GM12874 (cell line): ENCODE data around the gene ACOT12.
A peak's percentile ranks its signal among the peaks of the same experiment; 100 is the strongest.

Experiments
- CTCF ChIP-seq: IDR thresholded peaks from 2 replicates; pipeline ENCODE4 v1.5.1; 2011; ENCODE audit warnings: low read depth, mild to moderate bottlenecking, control low read depth, low read length, moderate library complexity; ENCODE audit not compliant: insufficient read depth

The ACOT12 gene

GRCh38 chr5:81426359-81427030 lies 32.6 kb upstream of the ACOT12 start:
- TF ChIP-seq CTCF, result no peak

GRCh38 chr5:81425569-81425968 lies 31.6 kb upstream of the ACOT12 start:
- peak; percentile 20; the same call in 1 of the 2 replicates for TF ChIP-seq CTCF

GRCh38 chr5:81424728-81425127 lies 30.8 kb upstream of the ACOT12 start:
- TF ChIP-seq CTCF, result no peak

- TF ChIP-seq CTCF, result no peak
Measured at GRCh38 chr5:81422671-81423070, 28.7 kb upstream of the ACOT12 start.

- no peak for TF ChIP-seq CTCF
Measured at GRCh38 chr5:81420039-81420667, 26.2 kb upstream of the ACOT12 start.

- no peak for TF ChIP-seq CTCF
Measured at GRCh38 chr5:81418606-81419005, 24.7 kb upstream of the ACOT12 start.

- TF ChIP-seq CTCF, result no peak
Measured at GRCh38 chr5:81417052-81417451, 23.1 kb upstream of the ACOT12 start.
